Forelimb muscle (tissue), 1 donor: ENCODE data around the gene TPSB2. TPM values are rescaled to one million over a fixed set of nuclear protein-coding genes. Genes with fewer than 3 reads are reported as not detected.
"Not testable (repeated sequence)": the region's sequence is repeated elsewhere in the genome, so short reads cannot be mapped to it uniquely, and the experiment has no call there.

Experiments used
- DNase-seq: peaks from one replicate; pipeline ENCODE4 v3.0.0-alpha.2; 2013; ENCODE audit warnings: low read depth
- polyA plus RNA-seq: library from polyadenylated mRNA; unstranded; fragments of 120-200 nt; gene quantifications from one replicate; pipeline ENCODE4 v1.2.1, GENCODE V29; 2013; ENCODE audit not compliant: insufficient read length

TPSB2 gene
- 2.6 TPM for polyA plus RNA-seq

GRCh38 chr16:1230084-1230470 is at the start of gene TPSB2:
TPSB2 (minus strand) TSS chr16:1230184; CDS start chr16:1229951, 233 bp downstream.
- DNase-seq: not testable (repeated sequence)

DNA sequence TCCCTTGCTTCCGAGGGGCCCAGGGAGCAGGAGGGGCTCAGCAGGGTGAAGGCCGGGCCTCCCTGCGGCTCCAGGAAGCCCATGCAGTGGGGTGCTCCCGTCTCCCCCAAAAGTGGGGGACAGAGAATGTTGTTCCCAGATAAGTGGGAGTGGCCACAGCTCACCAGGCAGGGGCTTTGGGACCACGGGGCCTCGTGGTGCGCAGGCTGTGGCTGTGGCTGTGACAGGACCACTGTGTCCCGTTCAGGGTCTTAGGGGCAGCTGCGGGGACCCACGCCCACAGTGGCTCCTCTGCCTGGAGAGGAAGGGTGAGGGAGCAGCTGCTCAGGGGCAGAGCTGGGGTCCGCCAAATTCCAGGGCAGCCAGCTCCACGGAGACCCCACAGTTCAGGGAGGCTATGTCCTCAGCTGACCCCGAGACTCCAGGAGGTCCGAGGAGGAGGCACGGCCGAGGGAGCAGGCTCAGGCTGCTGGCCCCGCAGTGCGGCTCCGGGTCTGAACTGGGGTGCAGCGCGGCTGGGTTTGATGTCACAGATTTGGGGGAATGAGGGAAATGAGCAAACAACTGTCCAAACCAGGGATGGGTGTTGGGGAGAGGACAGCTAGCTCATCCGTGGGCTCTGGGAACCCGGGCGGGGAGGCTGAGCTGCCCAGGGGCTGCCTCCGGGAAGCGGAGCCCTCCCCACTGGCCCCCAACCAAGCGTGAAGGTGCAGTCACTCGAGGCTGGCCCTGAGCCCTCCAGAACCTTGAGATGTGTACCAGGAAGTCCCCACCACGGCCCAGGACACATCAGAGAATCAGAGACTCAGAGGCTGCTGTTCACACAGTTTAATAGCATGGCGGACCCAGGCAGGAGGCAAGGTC is 49.3 kb upstream of the TPSB2 start:
- DNase-seq: no peak

DNA sequence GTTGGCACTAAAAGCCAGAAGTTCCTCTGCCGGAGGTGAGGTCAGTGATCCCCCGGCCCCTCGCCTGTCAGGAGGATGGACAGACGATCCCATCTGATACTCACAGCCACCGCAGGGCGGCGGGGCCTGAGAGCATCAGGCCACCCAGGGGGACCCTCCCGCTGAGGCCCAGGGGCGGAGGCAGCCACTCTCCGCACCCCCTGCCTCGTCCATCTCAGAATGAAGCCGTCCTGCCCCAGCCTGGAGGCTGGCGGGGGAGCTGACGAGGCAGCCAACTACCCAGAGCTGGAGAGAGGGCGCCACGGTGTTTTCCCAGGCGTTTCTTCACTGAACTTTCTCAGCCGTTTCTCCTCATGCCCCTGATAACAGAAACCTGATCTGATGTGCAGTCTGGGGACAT is 48.5 kb upstream of the TPSB2 start:
- DNase-seq: no peak

GRCh38 chr16:1277617-1278282 is 47.8 kb upstream of the TPSB2 start:
- DNase-seq: no peak

GRCh38 chr16:1277151-1277598 is 47.2 kb upstream of the TPSB2 start:
- DNase-seq: no peak

- no peak for DNase-seq
These were observed 46.5 kb upstream of the TPSB2 start for GRCh38 chr16:1276580-1276878.

DNA sequence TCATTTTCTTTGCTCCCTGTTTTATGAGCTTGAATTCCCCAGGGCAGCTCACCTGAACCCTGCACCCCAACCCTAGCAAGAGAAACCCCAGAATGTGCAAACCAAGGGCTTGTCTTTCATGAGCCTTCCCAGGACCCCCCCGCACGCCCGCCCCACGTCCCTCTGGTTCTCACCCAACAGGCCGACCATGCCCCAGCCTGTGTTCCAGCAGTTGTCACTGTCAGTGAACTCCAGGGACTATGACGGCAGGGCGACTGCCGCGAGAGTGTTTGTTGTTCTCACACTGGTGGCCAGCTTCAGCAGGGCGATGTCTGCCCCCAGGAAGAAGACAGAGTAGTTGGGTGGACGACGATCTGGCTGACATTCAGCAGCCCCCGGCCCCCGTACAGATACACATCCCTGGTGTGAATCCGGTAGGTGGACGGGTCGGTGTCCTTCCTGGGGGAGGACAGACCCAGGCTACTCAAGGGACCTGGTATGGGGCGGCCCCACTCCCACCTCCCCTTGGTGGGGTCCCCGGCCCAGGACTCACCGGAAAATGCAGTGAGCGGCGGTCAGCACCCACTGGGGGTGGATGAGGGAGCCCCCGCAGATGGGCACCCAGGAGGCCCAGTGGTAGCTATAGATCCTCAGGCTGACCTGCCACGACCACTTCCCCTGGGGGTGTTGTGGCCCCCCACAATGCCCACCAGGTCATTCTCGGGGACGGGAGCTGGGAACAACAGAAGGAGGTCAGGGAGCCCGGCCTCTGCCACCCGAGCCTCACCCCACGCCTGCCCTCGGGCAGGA is 46.0 kb upstream of the TPSB2 start:
- DNase-seq: no peak

- no peak for DNase-seq
These were observed 44.8 kb upstream of the TPSB2 start for GRCh38 chr16:1274767-1275166.

DNA sequence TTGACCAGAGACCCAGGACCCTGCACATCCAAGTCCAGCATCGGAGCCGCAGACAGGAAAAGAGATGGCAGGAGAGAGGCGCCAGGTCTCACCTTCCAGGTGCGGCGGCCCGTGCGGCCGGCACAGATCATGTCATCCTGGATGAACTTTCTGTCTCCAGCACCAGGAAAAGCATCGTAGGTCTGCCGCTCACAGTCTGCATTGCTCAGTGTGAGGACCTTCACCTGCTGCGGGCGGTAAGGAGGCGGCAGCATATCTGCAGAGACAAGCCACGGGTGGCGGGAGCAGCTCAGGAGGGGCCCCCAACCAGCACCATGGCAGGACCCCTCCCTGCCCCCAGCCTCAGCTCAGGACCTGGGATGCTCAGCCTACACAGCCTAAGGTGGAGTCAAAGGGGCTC is 43.8 kb upstream of the TPSB2 start:
- DNase-seq: no peak

GRCh38 chr16:1272453-1273198 is 42.6 kb upstream of the TPSB2 start:
- DNase-seq: no peak

- DNase-seq: not testable (repeated sequence)
These were observed 41.9 kb upstream of the TPSB2 start for GRCh38 chr16:1271724-1272413.

DNA sequence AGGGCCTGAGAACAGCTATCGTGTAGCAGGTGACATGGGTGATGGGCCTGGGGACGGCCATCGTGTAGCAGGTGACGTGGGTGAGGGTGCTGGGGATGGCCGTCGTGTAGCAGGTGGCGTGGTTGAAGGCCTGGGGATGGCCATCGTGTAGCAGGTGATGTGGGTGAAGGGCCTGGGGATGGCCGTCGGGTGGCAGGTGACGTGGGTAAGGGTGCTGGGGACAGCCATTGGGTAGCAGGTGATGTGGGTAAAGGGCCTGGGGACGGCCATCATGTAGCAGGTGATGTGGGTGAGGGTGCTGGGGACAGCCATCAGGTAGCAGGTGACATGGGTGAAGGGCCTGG is 41.4 kb upstream of the TPSB2 start:
- no peak for DNase-seq

GRCh38 chr16:1269418-1269817 is 39.4 kb upstream of the TPSB2 start:
- DNase-seq: not testable (repeated sequence)

GRCh38 chr16:1265826-1266225 is 35.8 kb upstream of the TPSB2 start:
- DNase-seq: no peak

DNA sequence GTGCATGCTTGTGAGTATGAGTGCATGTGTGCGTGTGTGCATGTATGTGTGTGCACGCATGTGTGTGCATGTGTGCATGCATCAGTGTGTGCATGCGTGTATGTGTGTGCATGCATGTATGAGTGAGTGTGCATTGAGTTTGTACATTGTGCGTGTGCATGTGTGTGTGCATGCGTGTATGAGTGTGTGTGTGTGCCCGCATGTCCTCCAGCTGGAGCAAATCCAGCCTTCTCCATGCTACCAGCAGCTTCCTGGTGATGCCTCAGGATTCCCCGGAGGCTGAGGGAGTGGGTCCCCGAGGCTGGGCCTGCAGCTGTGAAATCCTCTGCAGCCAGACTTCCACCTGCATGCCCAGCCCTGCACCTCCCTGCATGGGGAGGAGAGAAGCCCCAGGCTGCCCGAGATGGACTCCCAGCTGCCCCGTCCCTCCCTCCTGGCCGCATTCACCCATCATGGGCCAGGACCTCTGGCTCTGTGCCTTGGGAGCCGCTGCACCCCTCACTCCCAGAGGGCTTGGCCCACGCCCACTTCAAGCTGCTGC is 35.2 kb upstream of the TPSB2 start:
- DNase-seq: no peak

DNA sequence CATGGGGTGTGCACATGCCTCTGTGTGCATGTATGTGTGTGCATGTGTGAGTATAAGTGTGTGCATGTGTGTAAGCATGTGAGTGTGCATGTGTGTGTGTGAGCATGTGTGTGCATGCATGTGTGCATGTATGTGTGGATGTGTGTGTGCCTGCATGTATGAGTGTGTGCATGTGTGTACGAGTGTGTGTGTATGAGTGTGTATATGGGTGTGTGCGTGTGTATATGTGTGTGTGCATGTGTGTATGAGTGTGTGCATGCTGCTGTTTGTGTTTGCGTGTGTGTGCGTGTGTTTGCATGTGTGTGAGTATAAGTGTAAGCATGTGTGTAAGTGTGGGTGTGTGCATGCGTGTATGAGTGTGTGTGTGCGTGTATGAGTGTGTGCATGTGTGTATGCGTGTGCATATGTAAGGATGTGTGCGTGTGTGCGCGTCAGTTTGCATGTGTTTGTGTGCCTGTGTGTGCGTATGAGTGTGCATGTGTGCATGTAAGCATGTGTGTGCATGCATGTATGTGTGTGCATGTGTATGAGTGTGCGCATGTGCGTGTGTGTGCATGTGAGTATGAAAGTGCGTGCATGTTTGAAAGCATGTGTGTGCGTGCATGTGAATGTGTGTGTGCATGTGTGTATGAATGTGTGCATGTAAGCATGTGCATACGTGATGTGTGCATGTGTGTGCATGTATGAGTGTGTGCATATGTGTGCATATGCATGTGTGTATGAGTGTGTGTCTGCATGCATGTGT is 34.5 kb upstream of the TPSB2 start:
- DNase-seq: no peak

DNA sequence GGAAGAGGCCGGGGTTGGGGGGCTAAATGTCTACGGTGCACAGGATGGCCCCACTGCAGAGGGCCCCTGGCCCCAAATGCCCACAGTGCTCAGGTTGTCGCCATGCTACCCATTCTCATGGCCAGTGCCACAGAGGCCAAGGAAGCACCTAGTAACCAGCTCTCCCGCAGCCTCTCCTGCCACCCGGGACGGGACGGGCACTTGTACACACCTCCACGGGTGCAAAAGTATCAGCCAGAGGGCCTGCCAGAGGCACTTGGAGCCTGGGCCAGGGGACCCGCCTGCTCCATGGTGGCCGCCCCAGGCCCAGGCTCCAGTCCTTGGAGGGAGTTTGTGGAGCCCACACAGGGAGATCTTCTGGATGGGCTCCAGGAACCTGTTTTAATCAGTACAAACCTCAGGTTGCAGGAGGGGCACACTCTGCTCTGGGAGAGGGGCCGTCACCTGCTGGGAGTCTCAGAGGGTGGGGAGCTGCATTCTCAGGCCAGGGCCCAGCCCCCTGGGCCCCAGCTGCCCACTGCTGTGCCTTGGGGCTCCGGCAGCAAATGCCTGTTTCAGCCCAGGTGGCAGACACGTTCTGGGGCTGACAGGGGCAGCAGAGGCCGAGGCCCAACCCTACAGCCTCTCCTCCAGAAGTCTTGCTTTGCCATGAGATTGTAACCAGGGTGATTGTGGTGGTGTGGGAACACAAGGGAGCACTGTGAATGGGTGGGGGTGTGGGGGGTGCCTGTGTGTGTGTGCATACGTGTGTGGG is 33.8 kb upstream of the TPSB2 start:
- no peak for DNase-seq

- DNase-seq: no peak
These were observed 32.9 kb upstream of the TPSB2 start for GRCh38 chr16:1262846-1263221.

GRCh38 chr16:1262210-1262845 is 32.3 kb upstream of the TPSB2 start:
- no peak for DNase-seq
